ENCODE results near the gene POLQ.
A peak's percentile ranks its signal among the peaks of the same experiment; 100 is the strongest.
"Not testable (repeated sequence)": the region's sequence is repeated elsewhere in the genome, so short reads cannot be mapped to it uniquely, and the experiment has no call there.

Gene POLQ

DNA sequence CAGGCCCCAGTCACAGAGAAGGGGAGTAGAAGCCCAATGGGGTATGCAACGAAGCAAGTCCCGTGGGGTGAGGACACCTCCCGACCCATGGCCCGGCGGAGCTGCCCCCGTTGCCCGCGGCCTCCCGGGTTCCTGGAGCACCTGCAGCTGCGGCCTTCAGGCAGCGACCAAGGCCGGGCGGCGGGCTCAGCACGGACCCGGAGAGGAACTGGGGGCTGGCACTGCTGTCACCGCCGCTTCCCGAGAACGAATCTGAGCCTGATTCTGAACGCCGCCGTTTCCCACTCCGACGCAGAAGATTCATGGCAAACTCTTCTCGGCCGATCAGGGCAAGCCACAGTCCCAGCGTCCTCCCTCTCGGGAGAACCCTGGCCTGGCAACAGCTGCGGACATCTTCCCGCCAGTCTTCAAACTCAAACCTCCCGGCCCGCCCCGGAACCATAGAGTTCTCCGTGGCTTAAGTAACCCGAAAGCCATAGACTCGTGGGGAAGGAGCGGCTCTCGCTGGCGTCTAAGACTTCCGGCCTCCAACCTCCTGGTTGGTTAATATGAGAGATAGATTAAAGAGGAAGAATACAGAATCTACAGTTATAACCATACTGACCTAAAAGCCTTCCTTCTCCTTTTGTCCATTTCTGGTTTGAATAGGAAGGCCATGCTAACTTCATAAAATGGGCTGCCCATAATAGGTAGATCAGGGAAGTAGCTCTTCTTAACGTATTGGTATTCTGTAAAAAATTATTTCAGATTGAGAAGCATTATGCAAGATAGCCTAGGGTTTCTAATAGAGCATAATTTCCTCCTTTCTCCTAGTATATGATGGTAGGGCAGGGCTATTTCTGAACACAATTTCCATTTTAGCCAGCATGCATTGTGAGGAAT is at the start of gene POLQ:
Gene POLQ, minus strand, starts transcription at position 415 of the 882 bp plus-strand sequence. Its CDS starts 111 bp downstream, at position 304.
- peak; percentile 86 for DNase-seq

GRCh38 chr3:121594850-121595249 is 49.1 kb upstream of the POLQ start:
- no peak for DNase-seq

- not testable (repeated sequence) for DNase-seq
Measured at GRCh38 chr3:121593806-121594205, 48.0 kb upstream of the POLQ start.

GRCh38 chr3:121592856-121593702 is 47.3 kb upstream of the POLQ start, which contains the start of gene FBXO40:
Gene FBXO40 (plus strand): TSS chr3:121593379. CDS start chr3:121620576, 27,197 bp downstream.
- DNase-seq: peak; percentile 93

GRCh38 chr3:121584418-121584817 is 38.6 kb upstream of the POLQ start:
- no peak for DNase-seq

DNA sequence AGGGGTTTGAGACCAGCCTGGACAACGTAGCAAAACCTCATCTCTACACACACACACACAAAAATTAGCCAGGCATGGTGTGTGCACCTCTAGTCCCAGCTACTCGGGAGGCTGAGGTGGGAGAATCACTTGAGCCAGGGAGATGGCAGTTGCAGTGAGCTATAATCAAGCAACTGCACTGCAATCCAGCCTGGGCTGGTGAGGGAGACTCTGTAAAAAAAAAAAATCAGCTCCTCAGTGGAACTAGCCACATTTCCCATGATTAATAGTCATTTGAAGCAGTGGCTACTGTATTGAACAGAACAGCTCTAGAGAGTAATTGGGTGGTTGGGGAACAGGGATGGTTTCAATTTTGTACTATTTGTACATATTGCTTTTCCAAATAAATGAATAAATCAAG is 35.9 kb upstream of the POLQ start:
- DNase-seq: no peak

DNA sequence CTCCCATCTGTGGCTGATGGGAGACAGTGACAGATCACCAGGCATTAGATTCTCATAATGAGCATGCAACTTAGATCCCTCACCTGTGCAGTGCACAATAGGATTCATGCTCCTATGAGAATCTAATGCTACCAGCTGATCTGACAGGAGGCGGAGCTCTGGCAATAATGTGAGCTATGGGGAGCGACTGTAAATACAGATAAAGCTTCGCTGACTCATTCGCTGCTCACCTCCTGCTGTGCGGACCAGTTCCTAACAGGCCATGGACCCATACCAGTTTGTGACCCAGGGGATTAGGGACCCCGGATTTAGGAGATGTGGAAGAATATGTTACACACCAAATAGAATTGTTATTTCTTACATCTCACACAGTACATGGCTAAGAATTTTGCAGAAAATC is 28.7 kb upstream of the POLQ start:
- DNase-seq: no peak

DNA sequence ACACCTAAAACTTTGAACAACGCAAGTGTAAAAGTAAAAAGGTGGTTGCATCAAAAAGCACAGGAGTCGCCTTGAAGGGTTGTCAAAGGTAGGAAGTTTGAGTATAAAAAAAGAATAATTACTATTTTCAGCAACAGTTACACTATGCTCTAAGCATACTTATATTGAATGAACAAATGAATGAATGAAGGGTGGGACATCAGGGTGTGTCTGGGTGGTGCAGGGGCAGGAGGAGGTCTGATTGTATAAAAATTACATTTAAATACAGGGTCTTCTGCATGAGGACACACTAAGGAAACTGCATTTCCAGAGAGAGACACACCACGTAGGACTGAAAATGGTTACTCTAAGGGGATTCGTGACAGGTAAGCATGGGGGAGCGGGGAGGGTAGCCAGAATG is 21.9 kb upstream of the POLQ start, which contains the start of gene ARGFX:
Gene ARGFX, plus strand, starts transcription at position 301 of the 400 bp plus-strand sequence. CDS start 2,765 bp downstream, outside the sequence.
- no peak for DNase-seq

GRCh38 chr3:121566773-121567172 is 21.0 kb upstream of the POLQ start:
- DNase-seq: no peak

- DNase-seq: no peak
Measured at GRCh38 chr3:121562148-121562547, 16.4 kb upstream of the POLQ start.

DNA sequence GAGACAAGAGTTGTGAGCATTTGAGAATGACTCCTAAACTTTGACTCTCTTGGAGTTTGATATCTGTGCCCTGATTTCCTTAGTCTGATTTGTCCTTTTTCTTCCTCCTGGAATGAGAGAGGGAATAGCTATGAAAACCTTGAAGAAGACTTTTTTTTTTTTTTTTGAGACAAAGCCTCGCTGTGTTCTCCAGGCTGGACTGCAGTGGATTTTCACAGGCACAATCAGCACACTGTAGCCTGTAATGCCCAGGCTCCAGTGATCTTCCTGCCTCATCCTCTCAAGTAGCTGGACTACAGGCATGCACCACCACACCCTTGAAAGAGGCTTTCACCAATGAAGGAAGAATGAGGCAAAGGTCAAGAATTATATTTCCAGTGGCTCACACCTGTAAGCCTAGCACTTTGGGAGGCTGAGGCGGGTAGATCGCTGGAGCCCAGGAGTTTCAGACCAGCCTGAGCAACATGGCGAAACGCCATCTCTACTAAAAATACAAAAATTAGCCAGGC is 11.7 kb upstream of the POLQ start:
- DNase-seq: no peak

- DNase-seq: no peak
Measured at GRCh38 chr3:121552797-121553196, 7.0 kb upstream of the POLQ start.

- no peak for DNase-seq
Measured at GRCh38 chr3:121552379-121552778, 6.6 kb upstream of the POLQ start.

DNA sequence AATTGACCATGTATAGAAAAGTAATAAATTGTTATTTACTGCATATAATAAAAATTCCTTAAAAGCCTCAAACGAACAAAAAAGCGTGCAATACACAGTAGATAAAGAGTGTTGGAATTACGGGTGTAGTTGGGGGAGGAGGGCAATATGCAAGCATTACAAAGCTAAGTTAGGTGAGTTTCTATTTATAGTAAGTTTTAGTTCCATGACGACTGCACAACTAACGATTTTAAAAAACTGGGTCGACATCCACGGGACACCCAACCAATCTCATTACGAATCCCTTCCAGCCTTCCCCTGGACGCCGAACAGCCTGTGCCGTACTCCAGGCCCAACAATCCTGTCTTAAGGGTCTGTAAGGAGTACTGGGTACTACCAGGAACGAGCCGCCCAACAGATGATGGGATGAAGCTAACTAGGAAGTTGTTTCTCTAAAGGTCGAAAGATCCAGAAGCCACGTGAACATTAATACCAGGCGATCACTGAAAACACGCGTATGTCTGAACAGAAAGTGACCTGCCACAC is 677 bp downstream of the POLQ start:
- no peak for DNase-seq

GRCh38 chr3:121542924-121543323 is 2.9 kb downstream of the POLQ start:
- no peak for DNase-seq

DNA sequence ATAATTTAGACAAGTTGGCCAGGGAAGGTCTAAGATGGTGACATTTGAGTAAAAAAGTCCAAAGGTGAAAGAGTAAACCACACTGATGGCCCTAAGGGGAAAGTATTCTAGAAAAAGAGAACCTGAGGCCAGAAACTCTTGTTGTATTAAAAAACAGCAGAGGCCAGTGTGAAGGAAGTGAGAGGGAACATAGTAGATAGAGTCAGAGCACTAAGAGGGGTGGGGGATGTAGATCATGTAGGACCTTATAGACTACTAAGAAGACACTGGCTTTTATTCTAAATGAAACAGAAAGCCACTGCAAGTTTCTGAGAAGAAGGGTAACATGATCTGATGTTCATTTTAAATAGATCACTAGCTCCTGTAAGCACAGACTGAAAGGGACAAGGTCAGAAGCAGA is 14.5 kb downstream of the POLQ start:
- DNase-seq: no peak

DNA sequence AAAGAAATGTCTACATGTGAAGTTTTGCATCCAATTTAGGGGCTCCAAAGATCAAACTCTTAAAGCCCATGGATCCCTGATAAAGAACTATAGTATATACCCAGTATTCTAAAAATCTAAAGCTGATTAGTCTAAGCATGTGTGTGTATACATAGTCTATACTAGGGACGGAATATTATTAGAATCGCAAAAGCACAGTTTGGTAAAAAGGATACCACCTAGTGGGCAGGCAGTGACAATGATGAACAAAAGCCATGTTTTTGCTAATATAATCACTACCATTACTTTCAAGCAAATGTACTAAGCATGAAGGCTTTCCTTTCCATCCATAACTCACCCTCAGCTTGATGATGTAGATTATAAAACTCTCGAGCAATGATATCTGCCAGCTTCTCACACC is 16.5 kb downstream of the POLQ start:
- no peak for DNase-seq

GRCh38 chr3:121520510-121520909 is 25.3 kb downstream of the POLQ start:
- no peak for DNase-seq

- no peak for DNase-seq
Measured at GRCh38 chr3:121517953-121518655, 27.7 kb downstream of the POLQ start.

DNA sequence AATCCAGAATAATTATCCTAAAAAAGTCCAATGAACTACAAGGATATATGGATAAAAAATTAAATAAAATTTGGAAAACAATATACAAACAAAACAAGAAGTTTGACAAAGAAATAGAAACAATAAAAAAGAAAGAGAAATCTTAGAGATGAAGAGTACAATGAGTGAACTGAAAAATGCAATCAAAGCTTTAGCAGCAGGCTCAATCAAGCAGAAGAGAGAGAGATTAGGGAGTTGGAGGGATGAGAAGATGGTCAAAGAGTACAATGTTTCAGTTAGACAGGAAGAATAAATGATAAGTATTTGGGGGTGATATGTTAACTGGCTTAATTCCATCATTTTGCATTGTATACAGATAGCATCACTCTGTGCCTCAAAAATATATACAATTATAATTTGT is 29.9 kb downstream of the POLQ start:
- no peak for DNase-seq

- DNase-seq: no peak
Measured at GRCh38 chr3:121515313-121515712, 30.5 kb downstream of the POLQ start.

DNA sequence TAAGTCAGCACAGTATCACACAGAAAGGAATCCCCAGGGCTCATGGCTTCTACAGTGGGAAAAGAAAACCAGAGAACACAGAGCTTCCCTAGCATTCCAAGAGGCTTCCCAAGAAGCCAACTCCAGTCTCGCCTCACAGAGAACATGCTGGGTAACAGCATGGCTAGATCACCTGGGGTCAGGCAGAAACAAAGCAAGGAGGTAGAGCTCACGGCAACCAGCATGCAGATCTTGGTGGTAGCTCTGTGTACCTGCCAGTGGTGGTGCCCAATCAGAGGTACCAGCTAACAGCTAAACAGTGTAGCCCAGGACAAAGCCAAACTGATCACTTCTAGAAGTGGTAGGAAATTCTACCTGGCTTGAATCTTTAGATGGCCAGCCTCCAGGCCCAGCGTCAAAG is 31.3 kb downstream of the POLQ start:
- no peak for DNase-seq

DNA sequence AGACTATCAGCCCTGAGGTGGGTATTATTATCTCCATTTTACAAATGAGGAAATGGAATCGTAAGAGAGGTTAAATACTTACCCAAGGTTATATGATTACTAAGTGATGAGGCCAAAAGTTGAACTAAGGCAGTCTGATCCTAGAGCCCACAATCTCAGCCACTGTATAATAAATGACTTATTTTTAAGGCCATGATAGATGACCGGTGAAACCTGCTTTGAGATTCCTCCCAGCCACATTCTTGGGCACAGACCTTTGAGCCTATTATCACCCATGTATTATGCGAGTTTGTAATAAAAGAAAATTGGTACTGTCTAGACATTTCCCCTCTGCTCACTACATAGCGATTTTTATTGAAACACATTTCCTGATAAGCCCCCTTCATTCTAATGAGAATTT is 37.4 kb downstream of the POLQ start:
- DNase-seq: no peak
